Activated T-helper 1 cell treated with Interleukin-2 at 50 U/mL for 16 hours (primary cell): ENCODE results near the gene CAVIN2.
"Not testable (repeated sequence)": the region's sequence is repeated elsewhere in the genome, so short reads cannot be mapped to it uniquely, and the experiment has no call there.

Experiments used
- DNase-seq: peaks from one replicate; pipeline ENCODE4 v3.0.0-alpha.2; 2020; ENCODE audit warnings: low read depth

The CAVIN2 gene

GRCh38 chr2:191799526-191799925 lies 47.4 kb downstream of the CAVIN2 start:
- DNase-seq, result no peak

- no peak for DNase-seq
Observed at GRCh38 chr2:191797942-191798876, 48.7 kb downstream of the CAVIN2 start.

GRCh38 chr2:191797500-191797899 lies 49.4 kb downstream of the CAVIN2 start:
- DNase-seq, result no peak

GRCh38 chr2:191795715-191796114 lies 51.2 kb downstream of the CAVIN2 start:
- DNase-seq, result no peak

- no peak for DNase-seq
Observed at GRCh38 chr2:191791953-191792560, 54.8 kb downstream of the CAVIN2 start.

GRCh38 chr2:191790737-191791136 lies 56.2 kb downstream of the CAVIN2 start:
- DNase-seq, result no peak

GRCh38 chr2:191789796-191790195 lies 57.1 kb downstream of the CAVIN2 start:
- no peak for DNase-seq

GRCh38 chr2:191786694-191787093 lies 60.2 kb downstream of the CAVIN2 start:
- no peak for DNase-seq

- DNase-seq, result not testable (repeated sequence)
Observed at GRCh38 chr2:191785651-191786050, 61.2 kb downstream of the CAVIN2 start.
